Stimulated activated naive B cell treated with anti-CD40 and anti-IgM and Interleukin-4, amounts not matched to agents 10 μg/mL and 1 μg/mL and 100 μg/mL, for 72 hours (primary cell): ENCODE measurements around the gene ARHGAP15.
A peak's percentile ranks its signal among the peaks of the same experiment; 100 is the strongest.

Experiments
- ATAC-seq, 2 donors: fragments of 150-1000 bp; cut with Tn5 transposase; replicated peaks; 2 replicates each; pipeline ENCODE4 v1.10.0; 2021; ENCODE audit warnings: moderate library complexity in 1 of 2
- DNase-seq: peaks from one replicate; pipeline ENCODE4 v3.0.0; 2021
- H3K27ac Mint-ChIP-seq: one replicate; pipeline ENCODE4 v1.8.0; 2022; ENCODE audit warnings: mild to moderate bottlenecking, mixed read lengths
- H3K27me3 Mint-ChIP-seq, 2 donors: one replicate each; pipeline ENCODE4 v1.8.0; 2022; ENCODE audit warnings: mixed read lengths in 2 of 2
- H3K36me3 Mint-ChIP-seq, 2 donors: one replicate each; pipeline ENCODE4 v1.8.0; 2022; ENCODE audit warnings: mixed read lengths in 2 of 2, mild to moderate bottlenecking in 1 of 2
- H3K4me1 Mint-ChIP-seq, 2 donors: one replicate each; pipeline ENCODE4 v1.8.0; 2022; ENCODE audit warnings: mixed read lengths in 2 of 2, mild to moderate bottlenecking in 1 of 2
- H3K4me3 Mint-ChIP-seq, 2 donors: one replicate each; pipeline ENCODE4 v1.8.0; 2022; ENCODE audit warnings: mild to moderate bottlenecking in 2 of 2, mixed read lengths in 2 of 2, moderate library complexity in 1 of 2
- H3K9me3 Mint-ChIP-seq, 2 donors: one replicate each; pipeline ENCODE4 v1.8.0; 2022; ENCODE audit warnings: mixed read lengths in 2 of 2, mild to moderate bottlenecking in 1 of 2

Gene ARHGAP15

GRCh38 chr2:143165291-143165690, 36.1 kb downstream of the ARHGAP15 start:
- peaks cover 27 to 58% of the 10 kb centered on the region in 2 donors for H3K4me1 Mint-ChIP-seq

GRCh38 chr2:143169105-143169504, 39.9 kb downstream of the ARHGAP15 start:
- Mint-ChIP-seq H3K4me3 (no peak overlapping the region), H3K9me3 (no peaks in the 10 kb centered on the region), H3K4me1 (peaks cover 23 to 56% of the 10 kb centered on the region in 2 donors), H3K27ac (no peak overlapping the region), H3K27me3 (no peaks in the 10 kb centered on the region), H3K36me3 (peaks cover 14 to 31% of the 10 kb centered on the region in 2 donors)
- ATAC-seq (no peak), DNase-seq (no peak)

More at GRCh38 chr2:143165291-143165690, 36.1 kb downstream of the ARHGAP15 start:
- no peak for ATAC-seq
- Mint-ChIP-seq H3K27me3 (no peaks in the 10 kb centered on the region), H3K36me3 (peaks cover 6 to 20% of the 10 kb centered on the region in 2 donors), H3K4me3 (no peak overlapping the region), H3K9me3 (no peaks in the 10 kb centered on the region), H3K27ac (no peak overlapping the region)
- no peak for DNase-seq

GRCh38 chr2:143171817-143172216, 42.6 kb downstream of the ARHGAP15 start:
- H3K27me3 Mint-ChIP-seq = no peaks in the 10 kb centered on the region
- H3K27ac Mint-ChIP-seq = peak overlapping the region; percentile 9
- no peak for DNase-seq
- peaks cover 10 to 34% of the 10 kb centered on the region in 2 donors for H3K36me3 Mint-ChIP-seq
- H3K4me1 Mint-ChIP-seq = peaks cover 28 to 50% of the 10 kb centered on the region in 2 donors
- no peak for ATAC-seq
- no peak overlapping the region for H3K4me3 Mint-ChIP-seq
- H3K9me3 Mint-ChIP-seq = no peaks in the 10 kb centered on the region

- H3K27me3 Mint-ChIP-seq = no peaks in the 10 kb centered on the region
- no peak overlapping the region for H3K4me3 Mint-ChIP-seq
- peak overlapping the region; percentile 72 for H3K27ac Mint-ChIP-seq
- peaks cover 3 to 4% of the 10 kb centered on the region in 2 donors for H3K9me3 Mint-ChIP-seq
- DNase-seq (no peak), ATAC-seq (no peak)
- H3K36me3 Mint-ChIP-seq = peaks cover 11 to 30% of the 10 kb centered on the region in 2 donors
- peaks cover 31 to 42% of the 10 kb centered on the region in 2 donors for H3K4me1 Mint-ChIP-seq
Observed at GRCh38 chr2:143175438-143175837, 46.2 kb downstream of the ARHGAP15 start.

- Mint-ChIP-seq H3K27me3 (no peaks in the 10 kb centered on the region), H3K27ac (peak overlapping the region; percentile 86), H3K4me3 (peak overlapping the region in 1 of 2 donors; percentile 75), H3K9me3 (peaks cover 3 to 4% of the 10 kb centered on the region in 2 donors), H3K4me1 (peaks cover 28 to 33% of the 10 kb centered on the region in 2 donors), H3K36me3 (peaks cover 10 to 29% of the 10 kb centered on the region in 2 donors)
- no peak for ATAC-seq
- DNase-seq = no peak
Observed at GRCh38 chr2:143176606-143177005, 47.4 kb downstream of the ARHGAP15 start.

GRCh38 chr2:143177096-143177786, 48.0 kb downstream of the ARHGAP15 start:
- no peak for DNase-seq
- ATAC-seq = peak; percentile 91 to 94
- Mint-ChIP-seq H3K4me1 (peaks cover 28 to 34% of the 10 kb centered on the region in 2 donors), H3K27ac (peak overlapping the region; percentile 86), H3K9me3 (peaks cover 3 to 4% of the 10 kb centered on the region in 2 donors), H3K4me3 (peak overlapping the region; percentile 71 to 75), H3K36me3 (peaks cover 12 to 30% of the 10 kb centered on the region in 2 donors), H3K27me3 (no peaks in the 10 kb centered on the region)

GRCh38 chr2:143181494-143181893, 52.3 kb downstream of the ARHGAP15 start:
- H3K9me3 Mint-ChIP-seq = peaks cover 3 to 4% of the 10 kb centered on the region in 2 donors
- DNase-seq (no peak), ATAC-seq (no peak)
- H3K4me3 Mint-ChIP-seq = no peak overlapping the region
- no peak overlapping the region for H3K27ac Mint-ChIP-seq
- peaks cover 15 to 26% of the 10 kb centered on the region in 2 donors for H3K36me3 Mint-ChIP-seq
- H3K4me1 Mint-ChIP-seq = peaks cover 28 to 46% of the 10 kb centered on the region in 2 donors
- no peaks in the 10 kb centered on the region for H3K27me3 Mint-ChIP-seq

GRCh38 chr2:143182649-143183048, 53.4 kb downstream of the ARHGAP15 start:
- no peak for DNase-seq
- H3K4me1 Mint-ChIP-seq = peaks cover 20 to 48% of the 10 kb centered on the region in 2 donors
- H3K36me3 Mint-ChIP-seq = peaks cover 15 to 27% of the 10 kb centered on the region in 2 donors
- no peaks in the 10 kb centered on the region for H3K27me3 Mint-ChIP-seq
- no peak for ATAC-seq
- peaks cover 3 to 4% of the 10 kb centered on the region in 2 donors for H3K9me3 Mint-ChIP-seq
- H3K4me3 Mint-ChIP-seq = no peak overlapping the region
- no peak overlapping the region for H3K27ac Mint-ChIP-seq

GRCh38 chr2:143183804-143184463, 54.7 kb downstream of the ARHGAP15 start:
- DNase-seq (no peak), ATAC-seq (peak in 1 of 2 donors; percentile 42)
- Mint-ChIP-seq H3K4me3 (no peak overlapping the region), H3K4me1 (peaks cover 20 to 53% of the 10 kb centered on the region in 2 donors), H3K27me3 (no peaks in the 10 kb centered on the region), H3K9me3 (peaks cover 3 to 4% of the 10 kb centered on the region in 2 donors), H3K36me3 (peaks cover 15 to 28% of the 10 kb centered on the region in 2 donors), H3K27ac (no peak overlapping the region)

- Mint-ChIP-seq H3K27me3 (no peaks in the 10 kb centered on the region), H3K27ac (no peak overlapping the region), H3K4me1 (peaks cover 20 to 48% of the 10 kb centered on the region in 2 donors), H3K4me3 (no peak overlapping the region), H3K36me3 (peaks cover 14 to 33% of the 10 kb centered on the region in 2 donors), H3K9me3 (no peaks in the 10 kb centered on the region)
- ATAC-seq (no peak), DNase-seq (no peak)
Observed at GRCh38 chr2:143186876-143187275, 57.7 kb downstream of the ARHGAP15 start.

- Mint-ChIP-seq H3K36me3 (peaks cover 20 to 28% of the 10 kb centered on the region in 2 donors), H3K9me3 (no peaks in the 10 kb centered on the region), H3K4me3 (no peak overlapping the region), H3K27ac (no peak overlapping the region), H3K27me3 (no peaks in the 10 kb centered on the region), H3K4me1 (peaks cover 10 to 47% of the 10 kb centered on the region in 2 donors)
- DNase-seq = no peak
- ATAC-seq = no peak
Observed at GRCh38 chr2:143190431-143190830, 61.2 kb downstream of the ARHGAP15 start.

GRCh38 chr2:143192106-143192505, 62.9 kb downstream of the ARHGAP15 start:
- ATAC-seq (no peak), DNase-seq (no peak)
- Mint-ChIP-seq H3K36me3 (peaks cover 17 to 22% of the 10 kb centered on the region in 2 donors), H3K4me3 (no peak overlapping the region), H3K9me3 (no peaks in the 10 kb centered on the region), H3K4me1 (peaks cover 7 to 34% of the 10 kb centered on the region in 2 donors), H3K27ac (no peak overlapping the region), H3K27me3 (no peaks in the 10 kb centered on the region)

GRCh38 chr2:143192716-143193115, 63.5 kb downstream of the ARHGAP15 start:
- DNase-seq (no peak), ATAC-seq (no peak)
- H3K27me3 Mint-ChIP-seq = no peaks in the 10 kb centered on the region
- H3K4me3 Mint-ChIP-seq = no peak overlapping the region
- H3K27ac Mint-ChIP-seq = no peak overlapping the region
- H3K9me3 Mint-ChIP-seq = no peaks in the 10 kb centered on the region
- H3K4me1 Mint-ChIP-seq = peaks cover 4 to 28% of the 10 kb centered on the region in 2 donors
- peaks cover 17 to 22% of the 10 kb centered on the region in 2 donors for H3K36me3 Mint-ChIP-seq

GRCh38 chr2:143193121-143193520, 63.9 kb downstream of the ARHGAP15 start:
- Mint-ChIP-seq H3K9me3 (no peaks in the 10 kb centered on the region), H3K4me1 (peaks cover 4 to 24% of the 10 kb centered on the region in 2 donors), H3K4me3 (no peak overlapping the region), H3K27ac (no peak overlapping the region), H3K27me3 (no peaks in the 10 kb centered on the region), H3K36me3 (peaks cover 17 to 22% of the 10 kb centered on the region in 2 donors)
- no peak for ATAC-seq
- DNase-seq = no peak
